Measurements from ENCODE around the gene PYGM.
A peak's percentile ranks its signal among the peaks of the same experiment; 100 is the strongest.

PYGM gene

GRCh38 chr11:64723907-64724862 is 35.6 kb downstream of the PYGM start:
- Histone ChIP-seq H3K9ac (peak overlapping the region in 10 of 11 experiments; percentile 81 to 92 (median 88); a peak in 19 of 22 replicates), H3K4me2 (peak overlapping the region; percentile 91 to 100 (median 96)), H3K27me3 (peaks cover 21 to 31% (median 28%) of the 10 kb centered on the region in 11 experiments), H3K9me3 (replicated peaks in 1 of 11) (no peaks in the 10 kb centered on the region), H3K4me1 (peaks cover 10 to 46% (median 33%) of the 10 kb centered on the region in 10 experiments), H3K36me3 (peaks cover 6 to 33% (median 22%) of the 10 kb centered on the region in 11 experiments), H3K4me3 (peak overlapping the region; percentile 68 to 88 (median 76); a peak in 15 of 20 replicates), H3K27ac (peak overlapping the region in 8 of 11 experiments; percentile 77 to 90 (median 87); a peak in 9 of 22 replicates), H4K20me1 (peaks cover 0 to 47% (median 23%) of the 10 kb centered on the region in 11 experiments; a peak in 13 of 22 replicates)
- no peak for TF ChIP-seq Cebpa-rat (IDR thresholded peaks at IDR 0.05)

GRCh38 chr11:64723117-64723906 is 36.5 kb downstream of the PYGM start, which contains the start of gene NRXN2:
Gene NRXN2, minus strand, starts transcription at chr11:64723197. Its CDS starts 9,498 bp downstream, at chr11:64713699.
- Histone ChIP-seq H3K9ac (peak within 1 kb of the TSS; percentile 81 to 92 (median 88)), H3K4me2 (peak within 1 kb of the TSS; percentile 91 to 100 (median 96)), H3K36me3 (peaks cover 0 to 24% (median 14%) of the 10 kb centered on the region in 11 experiments; a peak in 17 of 22 replicates), H3K27ac (peak within 1 kb of the TSS; percentile 77 to 90 (median 86); a peak in 21 of 22 replicates), H4K20me1 (peaks cover 0 to 38% (median 23%) of the 10 kb centered on the region in 11 experiments; a peak in 13 of 22 replicates), H3K4me3 (peak within 1 kb of the TSS; percentile 68 to 88 (median 76)), H3K4me1 (peaks cover 10 to 46% (median 33%) of the 10 kb centered on the region in 10 experiments), H3K9me3 (replicated peaks in 1 of 11) (no peaks in the 10 kb centered on the region), H3K27me3 (peaks cover 21 to 31% (median 28%) of the 10 kb centered on the region in 11 experiments)
- no peak for TF ChIP-seq Cebpa-rat (IDR thresholded peaks at IDR 0.05)

- Histone ChIP-seq H3K27ac (no peak overlapping the region), H3K9ac (no peak overlapping the region), H3K4me1 (peaks cover 10 to 54% (median 36%) of the 10 kb centered on the region in 10 experiments), H4K20me1 (peaks cover 0 to 37% (median 23%) of the 10 kb centered on the region in 11 experiments; a peak in 13 of 22 replicates), H3K27me3 (peaks cover 21 to 31% (median 28%) of the 10 kb centered on the region in 11 experiments), H3K4me3 (no peak overlapping the region), H3K9me3 (replicated peaks in 1 of 11) (no peaks in the 10 kb centered on the region), H3K36me3 (peaks cover 0 to 15% (median 5%) of the 10 kb centered on the region in 11 experiments; a peak in 12 of 22 replicates), H3K4me2 (peak overlapping the region in 2 of 11 experiments; percentile 6 to 12; a peak in 2 of 22 replicates)
- no peak for TF ChIP-seq Cebpa-rat (IDR thresholded peaks at IDR 0.05)
These were observed 37.4 kb downstream of the PYGM start for GRCh38 chr11:64722141-64723065.

- no peak for TF ChIP-seq Cebpa-rat (IDR thresholded peaks at IDR 0.05)
- no peak overlapping the region for H3K9ac ChIP-seq
- H3K9me3 ChIP-seq (replicated peaks in 1 of 11): no peaks in the 10 kb centered on the region
- no peak overlapping the region for H3K4me3 ChIP-seq
- peaks cover 23 to 34% (median 28%) of the 10 kb centered on the region in 11 experiments for H3K27me3 ChIP-seq
- H3K36me3 ChIP-seq: peaks cover 0 to 4% (median 0%) of the 10 kb centered on the region in 11 experiments; a peak in 3 of 22 replicates
- peaks cover 0 to 36% (median 22%) of the 10 kb centered on the region in 11 experiments; a peak in 13 of 22 replicates for H4K20me1 ChIP-seq
- no peak overlapping the region for H3K27ac ChIP-seq
- no peak overlapping the region for H3K4me2 ChIP-seq
- peaks cover 16 to 57% (median 43%) of the 10 kb centered on the region in 10 experiments for H3K4me1 ChIP-seq
These were observed 38.4 kb downstream of the PYGM start for GRCh38 chr11:64721359-64721699.

GRCh38 chr11:64720640-64721358 is 39.0 kb downstream of the PYGM start:
- Histone ChIP-seq H3K4me2 (no peak overlapping the region), H3K27me3 (peaks cover 24 to 36% (median 29%) of the 10 kb centered on the region in 11 experiments), H3K4me1 (peaks cover 18 to 57% (median 43%) of the 10 kb centered on the region in 10 experiments), H3K27ac (no peak overlapping the region), H3K9me3 (replicated peaks in 1 of 11) (no peaks in the 10 kb centered on the region), H4K20me1 (peaks cover 0 to 32% (median 18%) of the 10 kb centered on the region in 11 experiments; a peak in 13 of 22 replicates), H3K36me3 (no peaks in the 10 kb centered on the region), H3K9ac (no peak overlapping the region), H3K4me3 (no peak overlapping the region)
- TF ChIP-seq Cebpa-rat (IDR thresholded peaks at IDR 0.05): no peak

- Histone ChIP-seq H3K4me1 (peaks cover 15 to 57% (median 44%) of the 10 kb centered on the region in 10 experiments), H3K4me2 (no peak overlapping the region), H3K36me3 (no peaks in the 10 kb centered on the region), H3K27ac (no peak overlapping the region), H3K9ac (no peak overlapping the region), H3K9me3 (replicated peaks in 1 of 11) (no peaks in the 10 kb centered on the region), H4K20me1 (peaks cover 0 to 25% (median 14%) of the 10 kb centered on the region in 11 experiments; a peak in 13 of 22 replicates), H3K4me3 (no peak overlapping the region), H3K27me3 (peaks cover 28 to 42% (median 35%) of the 10 kb centered on the region in 11 experiments)
- TF ChIP-seq Cebpa-rat (IDR thresholded peaks at IDR 0.05): no peak
These were observed 39.6 kb downstream of the PYGM start for GRCh38 chr11:64720167-64720566.

- H3K27ac ChIP-seq: no peak overlapping the region
- H3K36me3 ChIP-seq: no peaks in the 10 kb centered on the region
- H3K4me3 ChIP-seq: no peak overlapping the region
- H3K9me3 ChIP-seq (replicated peaks in 1 of 11): no peaks in the 10 kb centered on the region
- no peak overlapping the region for H3K4me2 ChIP-seq
- H3K4me1 ChIP-seq: peaks cover 14 to 55% (median 42%) of the 10 kb centered on the region in 10 experiments
- no peak for TF ChIP-seq Cebpa-rat (IDR thresholded peaks at IDR 0.05)
- peaks cover 0 to 23% (median 8%) of the 10 kb centered on the region in 11 experiments; a peak in 12 of 22 replicates for H4K20me1 ChIP-seq
- H3K9ac ChIP-seq: no peak overlapping the region
- H3K27me3 ChIP-seq: peaks cover 36 to 50% (median 42%) of the 10 kb centered on the region in 11 experiments
These were observed 40.4 kb downstream of the PYGM start for GRCh38 chr11:64719406-64719805.
